Uterus (tissue), 4 donors: ENCODE measurements around the gene CERS6. TPM values are rescaled to one million over a fixed set of nuclear protein-coding genes. Genes with fewer than 3 reads are reported as not detected.

Experiments used
- DNase-seq, 2 donors: peaks; one replicate each; pipeline ENCODE4 v3.0.0-alpha.2; 2019 to 2020
- H3K27ac ChIP-seq, 2 donors: fragments of 200-600 bp; sonication (generic); 1 replicate in 1 of 2; 2 replicates in 1 of 2; pipeline ENCODE4 v1.5.1; 2016 to 2018
- H3K27me3 ChIP-seq, 2 donors: fragments of 200-600 bp; sonication (generic); one replicate each; pipeline ENCODE4 v1.5.1; 2018 to 2019; ENCODE audit warnings: control low read depth in 1 of 2
- H3K36me3 ChIP-seq, 2 donors: fragments of 200-600 bp; sonication (generic); one replicate each; pipeline ENCODE4 v1.5.1; 2019; ENCODE audit warnings: control low read depth in 1 of 2
- H3K4me1 ChIP-seq, 2 donors: fragments of 200-600 bp; sonication (generic); one replicate each; pipeline ENCODE4 v1.5.1; 2018 to 2019; ENCODE audit warnings: control low read depth in 1 of 2
- H3K4me3 ChIP-seq, 2 donors: fragments of 200-600 bp; sonication (generic); 1 replicate in 1 of 2; 2 replicates in 1 of 2; pipeline ENCODE4 v1.5.1; 2018 to 2019; ENCODE audit warnings: mild to moderate bottlenecking in 1 of 2
- H3K9me3 ChIP-seq, 2 donors: fragments of 200-600 bp; sonication (generic); one replicate each; pipeline ENCODE4 v1.5.1; 2019; ENCODE audit warnings: control low read depth in 1 of 2
- POLR2A ChIP-seq, 2 donors: fragments of 450-650 bp; IDR thresholded peaks; one replicate each; pipeline ENCODE4 v1.6.1; 2016; ENCODE audit warnings: antibody characterized with exemption in 2 of 2, mild to moderate bottlenecking in 1 of 2, moderate library complexity in 1 of 2
- intact Hi-C: fragments of 100-400 bp; cut with DNase I; formaldehyde crosslinking; loops from one replicate; pipeline ENCODE4 v1.15.1; 2023; ENCODE audit warnings: low total_unique reads
- total RNA-seq, 4 donors: library from RNA; depleted of rRNA in 3 of 4; stranded (reverse); fragments of >200 nt in 3 of 4; gene quantifications; one replicate each; pipeline versions ENCODE4 v1.1.0 to v1.2.4, GENCODE V29; 2014 to 2023
- TF ChIP-seq, protein P1 (sequence below), 4 experiments: fragments of 200-600 bp in 2 of 4; fragments of 450-650 bp in 2 of 4; sonication (generic) in 2 of 4; IDR thresholded peaks; one replicate each; pipeline ENCODE4 v1.5.1; 2016 to 2019; ENCODE audit warnings: antibody characterized with exemption in 4 of 4, mild to moderate bottlenecking in 2 of 4, moderate library complexity in 1 of 4
- donor health status: DM: yes; HTN: yes; CAD: no.

The CERS6 gene
- total RNA-seq, 4 donors from 2014 or later: 20.0 to 47.2 (median 26.6) TPM

DNA sequence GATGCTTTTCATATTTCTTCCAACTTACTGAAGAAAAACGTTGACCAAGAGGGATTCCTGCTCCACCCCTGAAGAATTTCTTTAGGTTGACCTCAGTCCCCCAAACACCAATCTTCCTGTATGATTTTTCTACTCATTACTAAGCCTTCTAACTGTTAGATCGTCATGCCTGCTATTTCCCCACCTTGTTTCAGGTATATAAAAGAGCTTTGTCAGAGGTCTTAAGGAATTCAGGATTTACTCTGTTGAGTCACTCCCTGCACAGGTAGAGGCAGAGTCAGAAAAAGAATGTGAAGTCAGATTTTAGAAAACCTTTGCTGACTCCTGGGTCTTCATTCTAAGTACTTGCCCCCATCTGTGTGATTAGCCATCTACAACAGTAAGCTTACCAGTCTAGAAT lies 262.6 kb downstream of the CERS6 start:
- Histone ChIP-seq H3K27me3 (no peaks in the 10 kb centered on the region), H3K36me3 (no peaks in the 10 kb centered on the region), H3K4me3 (no peak overlapping the region), H3K9me3 (no peaks in the 10 kb centered on the region), H3K4me1 (peaks cover 0 to 6% of the 10 kb centered on the region in 2 donors), H3K27ac (no peak overlapping the region)
- no peak for DNase-seq
- intact Hi-C loops: no loop called here
- no peak for TF ChIP-seq POLR2A (IDR thresholded peaks at IDR 0.05)
- TF ChIP-seq, protein P1, sequence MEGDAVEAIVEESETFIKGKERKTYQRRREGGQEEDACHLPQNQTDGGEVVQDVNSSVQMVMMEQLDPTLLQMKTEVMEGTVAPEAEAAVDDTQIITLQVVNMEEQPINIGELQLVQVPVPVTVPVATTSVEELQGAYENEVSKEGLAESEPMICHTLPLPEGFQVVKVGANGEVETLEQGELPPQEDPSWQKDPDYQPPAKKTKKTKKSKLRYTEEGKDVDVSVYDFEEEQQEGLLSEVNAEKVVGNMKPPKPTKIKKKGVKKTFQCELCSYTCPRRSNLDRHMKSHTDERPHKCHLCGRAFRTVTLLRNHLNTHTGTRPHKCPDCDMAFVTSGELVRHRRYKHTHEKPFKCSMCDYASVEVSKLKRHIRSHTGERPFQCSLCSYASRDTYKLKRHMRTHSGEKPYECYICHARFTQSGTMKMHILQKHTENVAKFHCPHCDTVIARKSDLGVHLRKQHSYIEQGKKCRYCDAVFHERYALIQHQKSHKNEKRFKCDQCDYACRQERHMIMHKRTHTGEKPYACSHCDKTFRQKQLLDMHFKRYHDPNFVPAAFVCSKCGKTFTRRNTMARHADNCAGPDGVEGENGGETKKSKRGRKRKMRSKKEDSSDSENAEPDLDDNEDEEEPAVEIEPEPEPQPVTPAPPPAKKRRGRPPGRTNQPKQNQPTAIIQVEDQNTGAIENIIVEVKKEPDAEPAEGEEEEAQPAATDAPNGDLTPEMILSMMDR (IDR thresholded peaks at IDR 0.05): no peak

DNA sequence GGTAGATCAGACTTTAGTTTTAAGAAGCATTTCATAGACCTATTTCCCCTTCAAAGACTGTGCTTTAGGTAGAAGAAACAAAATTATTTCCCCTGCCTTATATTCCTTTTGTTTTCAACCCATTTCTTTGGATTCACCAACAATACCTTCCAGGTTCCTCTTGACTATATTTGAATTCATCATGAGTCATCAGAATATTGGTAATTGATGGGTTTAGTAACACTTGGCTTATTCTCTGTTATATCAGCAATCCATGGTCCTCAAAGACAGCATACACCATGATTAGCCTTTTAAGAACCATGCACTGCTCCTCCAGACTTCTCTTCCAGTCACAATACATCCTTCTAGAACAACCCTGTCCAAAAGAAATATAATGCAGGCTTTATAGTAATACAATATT lies 263.4 kb downstream of the CERS6 start:
- no peak overlapping the region for H3K4me3 ChIP-seq
- no peak for DNase-seq
- no peak overlapping the region for H3K27ac ChIP-seq
- no peaks in the 10 kb centered on the region for H3K9me3 ChIP-seq
- no peaks in the 10 kb centered on the region for H3K36me3 ChIP-seq
- intact Hi-C loops: no loop called here
- peaks cover 0 to 6% of the 10 kb centered on the region in 2 donors for H3K4me1 ChIP-seq
- no peaks in the 10 kb centered on the region for H3K27me3 ChIP-seq
- no peak for TF ChIP-seq POLR2A (IDR thresholded peaks at IDR 0.05)
- TF ChIP-seq, protein P1 (IDR thresholded peaks at IDR 0.05): no peak

DNA sequence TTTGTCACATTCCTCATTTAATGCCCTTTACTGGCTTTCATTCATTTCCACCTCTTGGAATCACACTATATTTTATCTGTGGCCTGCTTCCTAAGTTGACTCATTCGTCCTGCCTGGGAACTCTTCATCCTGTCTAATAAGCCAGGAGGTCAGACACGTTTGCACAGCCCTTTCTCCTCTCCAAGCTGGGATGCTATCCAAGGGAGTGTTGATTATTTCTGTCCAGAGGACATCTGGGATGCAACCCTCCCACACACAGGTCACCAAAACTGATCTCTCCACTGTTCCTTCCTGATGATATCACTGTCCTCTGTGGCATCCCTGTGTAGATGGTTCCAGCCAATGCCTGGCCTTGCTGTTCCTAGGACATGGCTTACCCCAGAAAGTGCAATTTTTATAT lies 266.5 kb downstream of the CERS6 start:
- no peaks in the 10 kb centered on the region for H3K36me3 ChIP-seq
- H3K4me1 ChIP-seq: peaks cover 0 to 6% of the 10 kb centered on the region in 2 donors
- TF ChIP-seq, protein P1 (IDR thresholded peaks at IDR 0.05): no peak
- TF ChIP-seq POLR2A (IDR thresholded peaks at IDR 0.05): no peak

GRCh38 chr2:168723275-168723899 lies 267.3 kb downstream of the CERS6 start:
- no peaks in the 10 kb centered on the region for H3K36me3 ChIP-seq
- H3K4me1 ChIP-seq: peaks cover 0 to 6% of the 10 kb centered on the region in 2 donors
- intact Hi-C loops: no loop called here
- TF ChIP-seq, protein P1 (IDR thresholded peaks at IDR 0.05): no peak
- TF ChIP-seq POLR2A (IDR thresholded peaks at IDR 0.05): no peak
- H3K4me3 ChIP-seq: no peak overlapping the region
- H3K27me3 ChIP-seq: no peaks in the 10 kb centered on the region
- no peak for DNase-seq
- no peaks in the 10 kb centered on the region for H3K9me3 ChIP-seq
- no peak overlapping the region for H3K27ac ChIP-seq

More for the DNA sequence above, 266.5 kb downstream of the CERS6 start:
- Histone ChIP-seq H3K27me3 (no peaks in the 10 kb centered on the region), H3K27ac (no peak overlapping the region), H3K4me3 (no peak overlapping the region), H3K9me3 (no peaks in the 10 kb centered on the region)
- peak; percentile 35 to 54 for DNase-seq
- intact Hi-C loops: no loop called here

GRCh38 chr2:168726375-168726774 lies 270.3 kb downstream of the CERS6 start:
- H3K36me3 ChIP-seq: no peaks in the 10 kb centered on the region
- DNase-seq: no peak
- no peaks in the 10 kb centered on the region for H3K27me3 ChIP-seq
- TF ChIP-seq, protein P1 (IDR thresholded peaks at IDR 0.05): no peak
- H3K4me1 ChIP-seq: peaks cover 0 to 6% of the 10 kb centered on the region in 2 donors
- H3K27ac ChIP-seq: no peak overlapping the region
- intact Hi-C loops: no loop called here
- no peaks in the 10 kb centered on the region for H3K9me3 ChIP-seq
- no peak overlapping the region for H3K4me3 ChIP-seq
